ENCODE data around the gene REEP2.
"Not testable (repeated sequence)": the region's sequence is repeated elsewhere in the genome, so short reads cannot be mapped to it uniquely, and the experiment has no call there.

REEP2 gene

DNA sequence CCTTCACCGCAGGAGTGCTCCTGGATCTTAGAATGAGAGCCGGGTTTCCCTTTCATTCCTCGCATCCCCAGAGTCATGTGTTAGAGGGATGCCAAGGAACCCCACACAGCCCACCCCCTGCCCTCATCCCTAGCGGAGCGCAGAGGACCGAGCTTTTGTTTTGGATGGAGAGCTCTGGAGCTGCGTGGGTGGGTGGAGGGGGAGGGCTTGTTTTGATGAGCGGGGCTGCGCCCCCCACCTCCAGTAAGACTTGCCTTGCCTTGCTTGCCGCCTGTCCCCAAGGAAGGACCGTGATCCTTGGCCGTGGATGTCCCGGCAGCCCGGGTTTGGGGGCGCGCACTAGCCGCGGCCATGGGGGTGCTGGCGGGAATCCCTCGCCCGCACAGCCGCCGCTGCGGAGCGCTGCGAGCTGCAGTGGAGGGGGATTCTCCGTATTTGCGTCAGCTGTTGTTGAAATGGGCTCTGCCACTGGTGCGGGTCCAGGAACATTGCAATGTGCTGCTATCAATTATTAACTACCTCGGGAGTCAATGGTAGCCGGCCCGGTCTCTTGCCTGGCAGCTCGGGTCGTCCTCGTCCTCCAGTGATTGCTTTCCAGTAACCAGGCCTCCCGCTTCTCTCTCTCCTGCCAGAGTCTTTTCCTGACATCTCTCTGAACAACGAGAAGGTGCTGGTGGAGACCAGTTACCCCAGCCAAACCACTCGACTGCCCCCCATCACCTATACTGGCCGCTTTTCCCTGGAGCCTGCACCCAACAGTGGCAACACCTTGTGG, 27.5 kb downstream of the REEP2 start:
- no peak for DNase-seq (ENCODE audit: low spot score)

DNA sequence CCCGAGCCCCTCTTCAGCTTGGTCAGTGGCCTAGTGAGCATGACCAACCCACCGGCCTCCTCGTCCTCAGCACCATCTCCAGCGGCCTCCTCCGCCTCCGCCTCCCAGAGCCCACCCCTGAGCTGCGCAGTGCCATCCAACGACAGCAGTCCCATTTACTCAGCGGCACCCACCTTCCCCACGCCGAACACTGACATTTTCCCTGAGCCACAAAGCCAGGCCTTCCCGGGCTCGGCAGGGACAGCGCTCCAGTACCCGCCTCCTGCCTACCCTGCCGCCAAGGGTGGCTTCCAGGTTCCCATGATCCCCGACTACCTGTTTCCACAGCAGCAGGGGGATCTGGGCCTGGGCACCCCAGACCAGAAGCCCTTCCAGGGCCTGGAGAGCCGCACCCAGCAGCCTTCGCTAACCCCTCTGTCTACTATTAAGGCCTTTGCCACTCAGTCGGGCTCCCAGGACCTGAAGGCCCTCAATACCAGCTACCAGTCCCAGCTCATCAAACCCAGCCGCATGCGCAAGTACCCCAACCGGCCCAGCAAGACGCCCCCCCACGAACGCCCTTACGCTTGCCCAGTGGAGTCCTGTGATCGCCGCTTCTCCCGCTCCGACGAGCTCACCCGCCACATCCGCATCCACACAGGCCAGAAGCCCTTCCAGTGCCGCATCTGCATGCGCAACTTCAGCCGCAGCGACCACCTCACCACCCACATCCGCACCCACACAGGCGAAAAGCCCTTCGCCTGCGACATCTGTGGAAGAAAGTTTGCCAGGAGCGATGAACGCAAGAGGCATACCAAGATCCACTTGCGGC, 28.2 kb downstream of the REEP2 start:
- no peak for DNase-seq (ENCODE audit: low spot score)

DNA sequence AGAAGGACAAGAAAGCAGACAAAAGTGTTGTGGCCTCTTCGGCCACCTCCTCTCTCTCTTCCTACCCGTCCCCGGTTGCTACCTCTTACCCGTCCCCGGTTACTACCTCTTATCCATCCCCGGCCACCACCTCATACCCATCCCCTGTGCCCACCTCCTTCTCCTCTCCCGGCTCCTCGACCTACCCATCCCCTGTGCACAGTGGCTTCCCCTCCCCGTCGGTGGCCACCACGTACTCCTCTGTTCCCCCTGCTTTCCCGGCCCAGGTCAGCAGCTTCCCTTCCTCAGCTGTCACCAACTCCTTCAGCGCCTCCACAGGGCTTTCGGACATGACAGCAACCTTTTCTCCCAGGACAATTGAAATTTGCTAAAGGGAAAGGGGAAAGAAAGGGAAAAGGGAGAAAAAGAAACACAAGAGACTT, 28.9 kb downstream of the REEP2 start:
- DNase-seq (ENCODE audit: low spot score): no peak

DNA sequence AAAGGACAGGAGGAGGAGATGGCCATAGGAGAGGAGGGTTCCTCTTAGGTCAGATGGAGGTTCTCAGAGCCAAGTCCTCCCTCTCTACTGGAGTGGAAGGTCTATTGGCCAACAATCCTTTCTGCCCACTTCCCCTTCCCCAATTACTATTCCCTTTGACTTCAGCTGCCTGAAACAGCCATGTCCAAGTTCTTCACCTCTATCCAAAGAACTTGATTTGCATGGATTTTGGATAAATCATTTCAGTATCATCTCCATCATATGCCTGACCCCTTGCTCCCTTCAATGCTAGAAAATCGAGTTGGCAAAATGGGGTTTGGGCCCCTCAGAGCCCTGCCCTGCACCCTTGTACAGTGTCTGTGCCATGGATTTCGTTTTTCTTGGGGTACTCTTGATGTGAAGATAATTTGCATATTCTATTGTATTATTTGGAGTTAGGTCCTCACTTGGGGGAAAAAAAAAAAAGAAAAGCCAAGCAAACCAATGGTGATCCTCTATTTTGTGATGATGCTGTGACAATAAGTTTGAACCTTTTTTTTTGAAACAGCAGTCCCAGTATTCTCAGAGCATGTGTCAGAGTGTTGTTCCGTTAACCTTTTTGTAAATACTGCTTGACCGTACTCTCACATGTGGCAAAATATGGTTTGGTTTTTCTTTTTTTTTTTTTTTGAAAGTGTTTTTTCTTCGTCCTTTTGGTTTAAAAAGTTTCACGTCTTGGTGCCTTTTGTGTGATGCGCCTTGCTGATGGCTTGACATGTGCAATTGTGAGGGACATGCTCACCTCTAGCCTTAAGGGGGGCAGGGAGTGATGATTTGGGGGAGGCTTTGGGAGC, 29.5 kb downstream of the REEP2 start:
- no peak for DNase-seq (ENCODE audit: low spot score)

DNA sequence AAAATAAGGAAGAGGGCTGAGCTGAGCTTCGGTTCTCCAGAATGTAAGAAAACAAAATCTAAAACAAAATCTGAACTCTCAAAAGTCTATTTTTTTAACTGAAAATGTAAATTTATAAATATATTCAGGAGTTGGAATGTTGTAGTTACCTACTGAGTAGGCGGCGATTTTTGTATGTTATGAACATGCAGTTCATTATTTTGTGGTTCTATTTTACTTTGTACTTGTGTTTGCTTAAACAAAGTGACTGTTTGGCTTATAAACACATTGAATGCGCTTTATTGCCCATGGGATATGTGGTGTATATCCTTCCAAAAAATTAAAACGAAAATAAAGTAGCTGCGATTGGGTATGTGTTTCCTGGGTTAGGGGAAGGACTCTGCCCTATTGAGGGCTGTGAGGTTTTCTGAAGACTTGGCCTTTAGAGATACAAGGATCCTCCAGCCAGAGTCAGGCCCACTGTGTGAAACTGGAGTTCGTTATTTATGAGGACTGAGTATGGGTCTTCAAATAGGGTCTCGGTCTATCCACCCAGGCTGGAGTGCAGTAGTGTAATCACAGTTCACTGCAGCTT, 30.2 kb downstream of the REEP2 start:
- no peak for DNase-seq (ENCODE audit: low spot score)

DNA sequence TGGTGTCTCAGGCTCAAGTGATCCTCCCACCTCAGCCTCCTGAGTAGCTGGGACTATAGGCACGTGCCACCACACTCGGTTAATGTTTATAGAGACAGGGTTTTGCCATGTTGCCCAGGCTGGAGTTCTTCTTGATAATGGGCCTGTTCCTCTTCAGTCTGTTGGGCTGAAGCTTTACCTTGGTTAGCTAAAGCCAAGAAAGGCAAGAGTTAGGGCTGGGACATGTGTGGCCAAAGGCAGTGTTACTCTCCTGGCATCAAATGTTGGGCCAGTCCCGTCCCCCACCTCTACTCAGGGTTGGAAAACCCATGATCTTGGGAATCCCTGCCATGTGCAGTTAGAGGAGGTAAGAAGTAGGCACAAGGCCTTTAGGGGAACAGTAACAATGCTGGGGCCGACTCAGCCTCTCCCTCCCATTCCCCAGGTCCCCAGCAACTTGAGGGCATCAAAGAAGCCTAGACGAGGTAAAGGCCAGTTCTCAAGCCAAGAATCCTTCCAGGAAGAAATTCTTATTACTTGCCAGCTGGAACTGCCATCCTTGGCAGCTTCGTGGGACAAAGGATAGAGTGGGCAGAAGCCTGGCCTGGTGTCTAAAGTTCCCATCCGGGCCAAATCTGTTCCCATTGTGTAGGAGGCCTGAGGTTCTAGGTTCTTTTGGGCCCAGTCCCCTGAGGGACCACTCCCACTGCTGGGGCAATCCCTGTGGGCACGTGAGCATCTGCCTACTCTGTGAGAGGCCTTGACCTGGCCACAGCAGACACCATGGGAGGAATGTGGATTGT, 30.9 kb downstream of the REEP2 start:
- DNase-seq (ENCODE audit: low spot score): no peak

DNA sequence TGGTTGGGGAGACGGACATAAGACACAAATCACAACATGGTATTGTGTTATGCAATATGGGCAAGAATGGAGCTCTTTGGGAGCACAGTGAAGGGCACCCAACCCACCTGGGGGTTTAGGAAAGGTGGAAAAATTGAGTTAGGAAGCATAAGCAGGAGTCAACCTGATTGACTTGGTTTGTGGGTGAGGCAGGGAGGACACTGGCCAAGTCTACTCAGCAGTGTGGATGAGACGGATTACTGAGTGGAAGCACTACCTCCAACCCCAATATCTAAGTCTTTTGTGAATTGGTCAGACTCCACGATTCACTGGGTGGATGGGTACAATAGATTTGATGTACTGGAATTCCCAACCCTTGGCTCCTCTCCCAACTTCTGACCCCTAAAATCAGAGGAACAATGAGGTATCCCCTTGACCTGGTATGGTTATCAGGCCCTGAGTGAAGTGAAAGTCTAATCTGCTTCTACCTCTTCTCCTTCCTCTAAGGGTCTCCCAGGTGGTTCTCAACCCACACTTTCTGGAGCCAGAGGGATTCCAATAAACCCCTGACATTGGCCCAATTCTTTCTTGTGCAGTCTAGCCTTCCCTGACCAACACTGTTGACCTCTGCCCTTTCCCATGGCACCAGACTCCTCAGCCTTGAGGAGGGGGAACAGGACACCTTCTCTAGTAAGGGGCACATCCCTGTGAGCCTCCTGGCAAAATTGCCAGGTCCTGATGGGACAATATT, 31.6 kb downstream of the REEP2 start:
- DNase-seq (ENCODE audit: low spot score): no peak

DNA sequence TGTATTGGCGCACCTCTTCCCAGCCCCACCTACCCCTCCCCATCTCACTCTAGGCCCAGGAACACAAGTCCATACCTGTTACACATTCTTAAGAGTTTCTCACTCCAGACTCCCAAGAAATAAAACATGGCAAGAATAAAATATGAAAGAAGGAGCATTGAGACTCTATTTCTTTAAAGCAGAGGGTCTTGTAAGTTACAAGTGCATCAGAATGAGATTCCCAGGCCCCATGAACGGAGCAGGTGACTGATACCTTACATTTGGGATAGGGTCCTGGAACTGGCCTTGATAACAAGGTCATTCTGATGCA, 32.1 kb downstream of the REEP2 start:
- DNase-seq (ENCODE audit: low spot score): no peak

DNA sequence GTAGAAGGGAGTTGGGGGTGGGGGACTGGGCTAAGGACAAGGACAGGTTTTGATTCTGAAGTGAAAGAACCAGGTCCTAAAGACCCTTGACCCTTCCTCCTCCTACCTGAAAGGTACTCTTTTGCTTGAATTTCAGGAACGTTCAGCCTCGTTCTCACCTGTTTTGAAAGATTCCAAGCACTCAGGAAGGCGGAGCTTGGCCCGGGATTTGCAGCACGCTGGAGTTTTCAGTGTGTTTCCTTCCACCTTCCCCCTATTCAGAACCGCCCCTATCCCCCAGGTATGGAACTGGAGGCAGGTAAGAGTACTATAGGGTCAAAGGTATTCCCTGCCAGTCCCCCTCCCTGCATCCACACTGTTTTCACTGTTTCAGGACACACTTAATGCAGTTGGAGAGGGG, 33.5 kb downstream of the REEP2 start:
- DNase-seq (ENCODE audit: low spot score): no peak

DNA sequence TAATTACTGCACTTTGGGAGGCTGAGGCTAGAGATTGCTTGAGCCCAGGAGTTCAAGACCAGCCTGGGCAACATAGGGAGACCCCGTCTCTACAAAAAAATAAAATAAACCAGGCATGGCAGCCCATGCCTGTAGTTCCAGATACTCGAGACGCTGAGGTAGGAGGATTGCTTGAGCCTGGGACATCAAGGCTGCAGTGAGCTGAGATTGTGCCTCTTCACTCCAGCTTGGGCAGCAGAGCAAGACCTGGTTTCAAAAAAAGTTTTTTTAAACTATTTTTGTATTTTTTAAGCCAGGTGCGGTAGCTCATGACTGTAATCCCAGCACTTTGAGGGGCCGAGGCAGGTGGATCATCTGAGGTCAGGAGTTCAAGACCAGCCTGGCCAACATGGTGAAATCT, 34.3 kb downstream of the REEP2 start:
- not testable (repeated sequence) for DNase-seq (ENCODE audit: low spot score)

DNA sequence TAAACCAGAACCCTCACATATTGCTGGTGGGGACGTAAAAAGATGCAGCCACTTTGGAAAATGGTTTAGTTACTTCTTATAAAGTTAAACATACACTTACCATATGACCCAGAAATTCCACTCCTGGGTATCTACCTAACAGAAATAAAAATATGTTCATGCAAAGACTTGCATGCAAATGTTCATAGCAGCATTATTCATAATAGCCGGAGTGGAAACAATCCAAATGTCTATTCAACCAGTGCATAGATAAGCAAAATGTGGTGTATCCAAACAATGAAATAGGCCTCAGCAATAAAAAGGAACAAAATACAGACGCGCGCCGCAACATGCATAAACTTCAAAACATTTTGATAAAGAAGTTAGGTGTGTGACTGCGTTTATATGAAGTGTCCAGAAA, 38.1 kb downstream of the REEP2 start:
- no peak for DNase-seq (ENCODE audit: low spot score)

DNA sequence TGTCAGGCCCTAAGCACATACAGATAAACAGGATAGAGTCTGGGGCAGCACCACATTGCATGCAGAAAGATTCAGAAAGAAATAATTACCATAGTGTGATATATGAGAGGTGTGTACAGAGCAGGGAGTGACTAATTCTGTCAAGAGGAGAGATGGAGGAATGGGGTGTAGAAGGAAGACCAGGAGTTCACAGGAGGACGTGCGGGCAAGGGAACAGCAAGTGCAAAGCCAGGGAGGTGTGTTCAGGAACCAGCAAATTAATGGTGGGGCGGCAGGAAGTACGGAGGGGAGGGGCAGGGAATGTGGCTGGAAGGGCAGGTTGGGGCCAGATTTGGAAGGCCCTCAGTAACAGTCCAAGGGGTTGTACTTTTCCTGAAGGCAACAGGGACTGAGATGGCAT, 43.8 kb downstream of the REEP2 start:
- no peak for DNase-seq (ENCODE audit: low spot score)

DNA sequence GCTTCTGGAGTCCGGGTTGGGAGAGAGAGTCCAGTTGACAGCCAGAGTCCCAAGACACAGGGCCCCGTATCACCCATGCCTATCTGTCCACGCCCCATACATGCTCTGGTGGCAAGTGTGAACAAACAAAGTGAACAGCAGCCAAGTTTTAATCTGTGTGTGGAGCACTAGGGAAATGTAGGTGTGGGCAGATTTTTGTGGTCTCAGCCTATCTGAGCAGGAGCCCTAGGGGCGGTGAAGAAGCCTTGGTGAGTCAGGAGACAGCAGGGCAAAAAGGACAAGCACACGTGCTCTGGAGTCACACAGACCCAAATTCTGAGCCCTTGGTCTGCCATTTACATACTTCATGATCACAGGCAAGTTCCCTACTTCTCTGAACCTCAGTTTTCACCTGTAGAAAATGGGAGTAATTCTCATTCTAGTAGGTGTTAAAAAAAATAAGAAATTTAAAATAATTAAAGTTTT, 49.7 kb downstream of the REEP2 start:
- no peak for DNase-seq (ENCODE audit: low spot score)

DNA sequence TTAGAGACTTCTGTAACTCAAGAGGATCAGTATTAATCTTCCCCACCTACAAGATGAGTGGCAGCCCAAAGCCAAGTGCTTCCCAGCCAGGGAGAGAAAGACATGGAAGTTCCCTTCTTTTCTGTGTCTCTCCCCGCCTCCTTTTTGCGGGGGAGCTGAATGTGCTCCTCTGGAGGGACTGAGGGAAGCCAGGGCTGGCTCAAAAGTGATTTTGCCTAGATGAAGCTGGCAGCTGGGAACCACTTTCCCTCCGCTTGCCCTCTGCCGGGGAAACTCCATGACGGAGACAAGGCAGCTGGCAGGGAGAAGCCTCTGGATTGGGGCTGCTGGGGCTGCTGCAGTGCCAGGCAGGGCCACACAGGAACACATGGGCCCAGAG, 50.8 kb downstream of the REEP2 start:
- peak; percentile 58 for DNase-seq (ENCODE audit: low spot score)

DNA sequence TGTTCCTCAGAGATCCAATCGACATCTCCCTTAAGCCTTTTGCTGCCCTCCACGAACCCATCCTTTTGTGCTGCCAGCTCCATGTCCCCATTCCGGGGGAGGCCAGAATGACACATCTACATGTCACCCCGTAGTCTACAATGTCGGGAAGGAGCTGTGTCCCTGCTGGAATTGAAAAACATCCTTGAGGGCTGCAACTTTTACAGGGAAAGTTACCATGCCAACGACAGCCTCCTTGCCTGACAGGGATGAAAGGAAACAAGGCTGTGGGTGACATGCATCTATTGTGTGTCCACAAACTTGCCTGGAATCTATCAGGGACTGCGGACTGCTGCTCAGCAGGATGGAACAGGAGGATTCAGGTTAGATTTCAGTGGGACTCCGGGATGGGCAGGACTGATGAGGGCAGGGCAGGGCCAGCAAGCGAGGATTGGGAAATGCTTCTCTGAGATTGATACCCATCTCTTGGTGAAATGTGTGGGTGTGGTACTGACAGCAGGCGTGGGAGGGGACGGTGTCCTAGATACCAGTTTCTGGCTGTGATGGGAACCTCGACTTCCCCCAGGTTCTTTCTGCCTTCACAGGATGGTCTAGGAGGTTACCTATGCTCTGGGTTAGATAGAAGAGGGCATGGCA, 51.9 kb downstream of the REEP2 start:
- DNase-seq (ENCODE audit: low spot score): peak; percentile 41

DNA sequence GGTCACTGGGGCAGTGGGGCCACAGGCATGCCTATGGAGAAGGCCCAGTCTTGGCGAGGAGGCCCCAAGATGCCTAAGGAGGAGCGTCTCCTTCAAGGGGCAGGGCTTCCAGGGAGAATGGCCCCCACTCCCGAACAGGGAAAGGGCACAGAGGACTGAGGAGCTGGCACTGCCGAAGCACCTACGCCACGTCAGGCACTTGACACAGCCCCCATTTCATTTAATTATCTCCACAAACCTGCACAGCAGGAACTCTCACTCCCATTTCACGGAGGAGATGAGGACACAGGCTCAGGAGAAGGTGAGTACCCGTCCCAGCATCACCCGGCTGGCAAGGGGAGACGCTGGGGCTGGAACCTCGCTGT, 52.4 kb downstream of the REEP2 start:
- DNase-seq (ENCODE audit: low spot score): no peak

DNA sequence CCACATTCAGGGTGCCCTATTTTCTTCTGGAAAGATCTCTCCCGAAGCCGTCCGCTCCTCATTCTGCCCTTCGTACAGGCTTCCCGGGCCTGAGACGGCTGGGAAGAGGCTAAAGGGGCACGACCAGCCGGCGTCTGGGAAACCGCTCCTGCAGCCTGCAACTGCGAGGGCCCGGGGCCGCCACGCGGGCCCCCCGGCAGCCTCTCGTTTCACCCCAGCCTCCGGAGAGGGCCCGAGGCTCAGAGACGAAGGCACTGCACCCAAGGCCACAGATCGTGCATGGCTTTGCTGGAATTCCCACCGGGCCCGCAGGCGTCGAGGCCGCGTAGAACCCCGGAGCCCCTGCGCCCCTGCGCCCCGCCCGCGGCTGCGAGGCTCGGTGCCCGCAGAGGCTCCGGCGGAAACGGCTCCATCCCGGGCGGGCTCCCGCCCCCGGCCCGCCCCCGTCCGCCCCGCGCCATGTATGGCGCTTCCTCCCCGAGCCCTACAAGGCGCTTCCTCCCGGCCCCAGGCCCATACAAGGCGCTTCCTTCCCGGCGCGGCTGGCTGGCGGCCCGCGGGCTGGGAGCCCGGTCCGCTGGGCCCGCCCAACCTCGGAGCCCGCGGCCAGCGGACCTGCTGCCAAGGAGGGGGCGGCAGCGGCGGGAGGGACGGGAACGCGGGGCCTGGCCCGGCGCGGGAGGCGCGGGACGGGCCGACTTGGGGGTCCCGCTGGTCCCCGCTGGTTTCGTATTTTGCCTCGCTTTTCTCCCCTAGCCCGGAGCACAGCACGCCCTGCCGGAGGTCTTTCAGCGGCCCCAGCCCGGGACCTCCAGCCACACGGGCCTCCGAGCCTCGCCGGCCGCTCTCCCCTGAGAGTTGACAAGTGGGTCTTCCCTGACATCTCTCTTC, 53.1 kb downstream of the REEP2 start:
- DNase-seq (ENCODE audit: low spot score): peak; percentile 95

DNA sequence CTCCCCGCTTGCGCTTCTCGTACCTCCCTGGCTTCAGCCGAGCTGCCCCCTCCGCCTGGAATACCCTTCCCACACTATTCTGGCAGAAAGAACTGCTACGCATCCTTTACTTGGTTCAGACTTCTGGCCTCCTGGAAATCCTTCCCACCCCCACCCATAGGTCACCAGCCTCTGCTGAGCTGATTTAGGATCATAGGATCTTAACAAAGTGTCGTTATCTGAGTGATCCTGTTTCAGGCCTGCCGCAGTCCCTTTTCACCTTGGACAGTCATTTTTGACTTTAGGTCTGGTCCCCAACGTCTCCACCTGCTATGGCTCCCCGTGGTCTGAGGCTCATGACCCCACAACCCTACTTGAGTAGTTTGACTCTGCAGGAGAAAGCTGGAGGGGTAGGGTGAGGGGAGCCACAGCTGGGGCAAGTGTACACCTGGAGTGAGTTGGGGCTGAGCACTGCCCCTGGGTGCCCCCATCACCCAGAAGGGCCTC, 53.7 kb downstream of the REEP2 start:
- DNase-seq (ENCODE audit: low spot score): no peak

DNA sequence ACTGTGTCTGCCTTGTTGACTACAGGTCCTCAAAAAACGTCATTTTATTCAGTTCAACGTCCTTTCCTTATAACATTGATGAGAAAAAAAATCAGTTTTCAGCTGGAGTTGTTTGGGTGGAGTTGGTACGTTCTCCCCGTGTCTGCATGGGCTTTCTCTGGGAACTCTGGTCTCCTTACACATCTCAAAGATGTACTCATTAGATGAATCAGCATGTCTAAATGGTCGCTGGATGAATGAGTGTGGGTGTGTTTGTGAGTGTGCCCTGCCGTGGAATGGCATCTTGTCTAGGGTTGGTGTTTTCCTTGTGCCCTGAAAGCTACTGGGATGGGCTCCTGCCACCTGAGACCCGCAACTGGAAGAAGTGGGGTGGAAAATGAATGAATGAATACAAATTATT, 56.5 kb downstream of the REEP2 start:
- no peak for DNase-seq (ENCODE audit: low spot score)
